PC-9 (cell line): ENCODE measurements around the gene MDH2. TPM values are rescaled to one million over a fixed set of nuclear protein-coding genes. Genes with fewer than 3 reads are reported as not detected.
"Not testable (repeated sequence)": the region's sequence is repeated elsewhere in the genome, so short reads cannot be mapped to it uniquely, and the experiment has no call there.

Source experiments
- BruUV-seq: library from RNA; stranded (reverse); fragments of 400-500 nt; replicated peaks from 2 replicates; lab custom pipeline; 2021; lab: Mats Ljungman, UMichigan
- CTCF ChIA-PET: fragments of 300-600 bp; sonication (Branson Sonifier 250); formaldehyde crosslinking; loops from one replicate; lab custom pipeline; 2022; ENCODE audit warnings: antibody characterized with exemption; lab: Charles Lee
- POLR2A ChIA-PET: fragments of 300-600 bp; sonication (Branson Sonifier 250); formaldehyde crosslinking; loops from one replicate; lab custom pipeline; 2022; ENCODE audit warnings: antibody characterized with exemption; ENCODE audit not compliant: unreplicated experiment; lab: Charles Lee
- DNase-seq, 2 experiments: peaks; one replicate each; pipeline versions ENCODE4 v3.0.0 to v3.0.0-alpha.2; 2015 to 2022; ENCODE audit warnings: mixed read lengths in 1 of 2
- H2AFZ ChIP-seq: fragments of 200-600 bp; sonication (generic); 2 replicates; pipeline ENCODE4 v1.8.1; 2017; ENCODE audit warnings: antibody characterized with exemption
- H3F3A ChIP-seq: fragments of 200-600 bp; sonication (generic); 2 replicates; pipeline ENCODE4 v1.8.1; 2017; ENCODE audit warnings: antibody characterized with exemption, mild to moderate bottlenecking, low read depth; ENCODE audit not compliant: insufficient read depth
- H3K27ac ChIP-seq: fragments of 200-600 bp; sonication (generic); 2 replicates; pipeline ENCODE4 v1.6.1; 2016; ENCODE audit warnings: mixed run types
- H3K27me3 ChIP-seq: fragments of 200-600 bp; sonication (generic); 2 replicates; pipeline ENCODE4 v1.6.1; 2016; ENCODE audit warnings: low read depth, mixed run types; ENCODE audit not compliant: insufficient read depth
- H3K36me3 ChIP-seq: fragments of 200-600 bp; sonication (generic); 2 replicates; pipeline ENCODE4 v1.6.1; 2016; ENCODE audit warnings: low read depth, mixed run types
- H3K4me1 ChIP-seq: fragments of 200-600 bp; sonication (generic); replicated peaks from 2 replicates; pipeline ENCODE4 v1.6.1; 2016; ENCODE audit warnings: mixed run types; ENCODE audit not compliant: insufficient read depth
- H3K4me2 ChIP-seq: fragments of 200-600 bp; sonication (generic); 2 replicates; pipeline ENCODE4 v1.6.1; 2017; ENCODE audit warnings: mixed run types
- H3K4me3 ChIP-seq: fragments of 200-600 bp; sonication (generic); 2 replicates; pipeline ENCODE4 v1.6.1; 2016; ENCODE audit warnings: mixed run types
- H3K79me2 ChIP-seq: fragments of 200-600 bp; sonication (generic); 2 replicates; pipeline ENCODE4 v1.6.1; 2017; ENCODE audit warnings: low read depth, mixed run types
- H3K9me2 ChIP-seq: fragments of 200-600 bp; sonication (generic); 2 replicates; pipeline ENCODE4 v1.8.1; 2017; ENCODE audit warnings: mild to moderate bottlenecking; ENCODE audit not compliant: insufficient read depth
- H3K9me3 ChIP-seq: fragments of 200-600 bp; sonication (generic); 2 replicates; pipeline ENCODE4 v1.8.1; 2016; ENCODE audit warnings: low read depth; ENCODE audit not compliant: insufficient read depth
- H4K20me1 ChIP-seq: fragments of 200-600 bp; sonication (generic); 2 replicates; pipeline ENCODE4 v1.8.1; 2017; ENCODE audit not compliant: insufficient read depth
- EZH2 ChIP-seq: fragments of 200-600 bp; sonication (generic); IDR thresholded peaks from 2 replicates; pipeline ENCODE4 v1.8.0; 2017; ENCODE audit warnings: antibody characterized with exemption, low read depth
- intact Hi-C: fragments of 100-400 bp; cut with micrococcal nuclease; formaldehyde crosslinking; loops from one replicate; pipeline ENCODE4 v1.10.0; 2022; ENCODE audit not compliant: unreplicated experiment
- total RNA-seq: library from RNA; stranded (reverse); gene quantifications from 2 replicates; pipeline ENCODE4 v1.2.3, GENCODE V29; 2021
- TF ChIP-seq, protein P1 (sequence below): fragments of 200-600 bp; sonication (generic); conservative IDR thresholded peaks from 2 replicates; pipeline ENCODE4 v1.6.1; 2017; ENCODE audit warnings: mixed run types, antibody characterized with exemption, mild to moderate bottlenecking, moderate library complexity

MDH2 gene
- total RNA-seq, 1 experiment from 2014 or later, result 328 TPM

DNA sequence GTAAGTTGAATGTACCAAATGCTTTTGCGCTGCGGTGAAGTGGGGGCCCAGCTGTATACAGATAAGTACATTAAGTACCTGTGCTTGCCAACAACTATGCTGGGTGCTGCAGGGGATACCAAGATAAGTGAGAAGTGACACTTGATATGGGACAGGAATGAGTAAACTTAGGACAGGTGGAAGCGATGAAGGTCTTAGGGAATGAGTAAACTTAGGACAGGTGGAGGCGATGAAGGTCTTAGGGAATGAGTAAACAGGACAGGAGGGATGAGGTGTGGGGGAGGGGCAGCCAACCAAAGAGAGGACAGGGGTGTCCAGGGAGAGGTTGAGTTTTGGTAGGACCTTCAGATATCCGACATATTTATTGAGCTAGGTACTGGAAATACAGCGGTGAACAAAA lies 1.4 kb downstream of the MDH2 start:
- BruUV-seq, result no TSS peak
- H3K36me3 ChIP-seq, result no peaks in the 10 kb centered on the region; the same call in 1 of the 2 replicates
- intact Hi-C loops, result loop anchor here (5.0 kb wide), 2 partner anchors 57 to 243 kb away; partner anchors contain the start of gene TMEM120A
- H3K9me2 ChIP-seq, result no peaks in the 10 kb centered on the region
- H3K79me2 ChIP-seq, result peaks cover 87% of the 10 kb centered on the region
- peak overlapping the region; percentile 82 for H3K4me2 ChIP-seq
- no peak for DNase-seq
- H2AFZ ChIP-seq, result no peak overlapping the region
- peaks cover 42% of the 10 kb centered on the region for H3F3A ChIP-seq
- ChIA-PET CTCF (no interaction called here), POLR2A (interaction anchor here (0.6 kb wide), 2 partner anchors 37 to 557 kb away, joined by 3 to 4 read pairs; no protein-coding TSS in a partner anchor)
- H4K20me1 ChIP-seq, result peaks cover 21% of the 10 kb centered on the region
- TF ChIP-seq, protein P1, sequence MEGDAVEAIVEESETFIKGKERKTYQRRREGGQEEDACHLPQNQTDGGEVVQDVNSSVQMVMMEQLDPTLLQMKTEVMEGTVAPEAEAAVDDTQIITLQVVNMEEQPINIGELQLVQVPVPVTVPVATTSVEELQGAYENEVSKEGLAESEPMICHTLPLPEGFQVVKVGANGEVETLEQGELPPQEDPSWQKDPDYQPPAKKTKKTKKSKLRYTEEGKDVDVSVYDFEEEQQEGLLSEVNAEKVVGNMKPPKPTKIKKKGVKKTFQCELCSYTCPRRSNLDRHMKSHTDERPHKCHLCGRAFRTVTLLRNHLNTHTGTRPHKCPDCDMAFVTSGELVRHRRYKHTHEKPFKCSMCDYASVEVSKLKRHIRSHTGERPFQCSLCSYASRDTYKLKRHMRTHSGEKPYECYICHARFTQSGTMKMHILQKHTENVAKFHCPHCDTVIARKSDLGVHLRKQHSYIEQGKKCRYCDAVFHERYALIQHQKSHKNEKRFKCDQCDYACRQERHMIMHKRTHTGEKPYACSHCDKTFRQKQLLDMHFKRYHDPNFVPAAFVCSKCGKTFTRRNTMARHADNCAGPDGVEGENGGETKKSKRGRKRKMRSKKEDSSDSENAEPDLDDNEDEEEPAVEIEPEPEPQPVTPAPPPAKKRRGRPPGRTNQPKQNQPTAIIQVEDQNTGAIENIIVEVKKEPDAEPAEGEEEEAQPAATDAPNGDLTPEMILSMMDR, result no peak
- TF ChIP-seq EZH2, result no peak
- no peaks in the 10 kb centered on the region for H3K27me3 ChIP-seq
- no peaks in the 10 kb centered on the region for H3K9me3 ChIP-seq
- peaks cover 28% of the 10 kb centered on the region for H3K4me1 ChIP-seq
- peak overlapping the region; percentile 89 for H3K4me3 ChIP-seq
- peak overlapping the region; percentile 83; the same call in 1 of the 2 replicates for H3K27ac ChIP-seq

DNA sequence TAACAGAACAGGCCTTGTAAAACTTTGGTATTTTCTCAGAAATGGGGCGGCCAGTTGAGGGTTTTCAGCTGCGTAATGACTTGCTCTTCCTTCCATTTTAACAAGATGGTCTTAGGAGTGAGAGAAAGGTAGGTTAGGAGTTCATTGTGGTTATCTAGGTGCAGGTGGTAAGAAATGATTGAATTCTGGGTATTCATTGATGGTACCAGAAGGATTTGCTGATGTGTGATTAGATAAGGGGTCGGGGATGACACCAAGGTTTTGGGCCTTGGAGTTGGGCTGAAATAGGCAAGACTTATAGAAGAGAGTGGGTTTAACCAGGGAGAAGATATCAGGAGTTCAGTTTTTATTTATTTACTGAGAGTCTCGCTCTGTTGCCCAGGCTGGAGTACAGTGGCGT lies 2.6 kb downstream of the MDH2 start:
- Histone ChIP-seq H3K27ac (no peak overlapping the region), H4K20me1 (peaks cover 33% of the 10 kb centered on the region), H2AFZ (no peak overlapping the region), H3K4me3 (no peak overlapping the region), H3K27me3 (no peaks in the 10 kb centered on the region), H3K9me3 (no peaks in the 10 kb centered on the region), H3K36me3 (0 out of 2 replicates have a peak, but pooled peaks cover 6% of the 10 kb centered on the region), H3K79me2 (peaks cover 88% of the 10 kb centered on the region), H3K4me1 (peaks cover 35% of the 10 kb centered on the region), H3K4me2 (no peak overlapping the region), H3K9me2 (no peaks in the 10 kb centered on the region), H3F3A (peaks cover 55% of the 10 kb centered on the region)
- no peak for DNase-seq
- TF ChIP-seq EZH2, result no peak
- TF ChIP-seq, protein P1, result no peak
- CTCF ChIA-PET, result no interaction called here
- POLR2A ChIA-PET, result no interaction called here
- no TSS peak for BruUV-seq
- intact Hi-C loops, result no loop called here

DNA sequence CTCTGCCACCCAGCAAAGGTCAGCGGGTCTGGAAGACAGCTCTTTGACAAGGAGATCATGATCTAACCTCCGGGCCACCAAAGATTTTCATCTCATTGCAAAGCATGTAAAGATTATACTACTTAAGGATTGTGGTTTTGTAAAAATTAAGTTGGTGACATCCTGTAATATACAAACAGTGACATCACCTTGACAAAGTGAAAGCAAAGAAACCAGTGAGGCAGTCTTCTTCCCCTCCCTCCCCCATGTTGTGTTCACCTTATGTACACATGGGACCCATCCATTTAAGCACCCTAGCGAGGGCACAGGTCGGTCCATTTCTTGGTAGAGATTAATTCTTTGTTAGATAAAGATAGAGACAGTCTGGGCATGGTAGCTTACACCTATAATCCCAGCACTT lies 3.9 kb downstream of the MDH2 start:
- no peak overlapping the region for H3K4me3 ChIP-seq
- peaks cover 35% of the 10 kb centered on the region for H3K4me1 ChIP-seq
- no peak overlapping the region for H3K27ac ChIP-seq
- no peaks in the 10 kb centered on the region for H3K27me3 ChIP-seq
- ChIA-PET CTCF (no interaction called here), POLR2A (no interaction called here)
- no peaks in the 10 kb centered on the region for H3K9me3 ChIP-seq
- H3K9me2 ChIP-seq, result no peaks in the 10 kb centered on the region
- TF ChIP-seq, protein P1, result no peak
- TF ChIP-seq EZH2, result no peak
- DNase-seq, result no peak
- H3K36me3 ChIP-seq, result peaks cover 15% of the 10 kb centered on the region; the same call in 1 of the 2 replicates
- H2AFZ ChIP-seq, result no peak overlapping the region
- peaks cover 44% of the 10 kb centered on the region for H4K20me1 ChIP-seq
- H3K79me2 ChIP-seq, result peaks cover 88% of the 10 kb centered on the region
- intact Hi-C loops, result no loop called here
- H3K4me2 ChIP-seq, result no peak overlapping the region
- H3F3A ChIP-seq, result peaks cover 63% of the 10 kb centered on the region
- no TSS peak for BruUV-seq

DNA sequence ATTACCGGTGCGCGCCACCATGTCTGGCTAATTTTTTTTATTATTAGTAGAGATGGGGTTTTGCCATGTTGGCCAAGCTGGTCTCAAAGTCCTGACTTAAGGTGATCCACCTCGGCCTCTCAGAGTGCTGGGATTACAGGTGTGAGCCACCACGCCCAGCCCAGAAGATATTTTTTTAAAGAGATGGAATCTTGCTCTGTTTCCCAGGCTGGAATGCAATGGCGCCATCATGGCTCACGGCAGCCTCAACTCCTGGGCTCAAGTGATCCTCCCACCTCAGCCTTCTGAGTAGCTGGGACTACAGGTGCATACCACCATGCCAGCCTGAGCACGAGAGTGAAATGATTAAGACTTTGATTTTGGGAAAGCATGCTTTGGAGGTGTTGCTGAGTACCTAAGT lies 4.8 kb downstream of the MDH2 start:
- peaks cover 35% of the 10 kb centered on the region for H3K4me1 ChIP-seq
- H4K20me1 ChIP-seq, result peaks cover 48% of the 10 kb centered on the region
- 0 out of 2 replicates have a peak overlapping the region, but pooled peaks have one; percentile 5 for H3K27ac ChIP-seq
- peaks cover 23% of the 10 kb centered on the region for H3K36me3 ChIP-seq
- H3K4me3 ChIP-seq, H2AFZ ChIP-seq, POLR2A ChIA-PET, H3K27me3 ChIP-seq, H3K4me2 ChIP-seq, DNase-seq, CTCF ChIA-PET, BruUV-seq, H3K9me3 ChIP-seq, H3K9me2 ChIP-seq, intact Hi-C loops: not testable (repeated sequence)
- peaks cover 85% of the 10 kb centered on the region for H3K79me2 ChIP-seq
- H3F3A ChIP-seq, result peaks cover 63% of the 10 kb centered on the region
